IPS DF 4.7 (cell line): ENCODE data around the gene ZFYVE28.
"Not testable (repeated sequence)": the region's sequence is repeated elsewhere in the genome, so short reads cannot be mapped to it uniquely, and the experiment has no call there.

ENCODE experiments used
- DNase-seq: peaks from one replicate; pipeline ENCODE4 v3.0.0-alpha.2; 2013; ENCODE audit warnings: low spot score; ENCODE audit errors: extremely low read depth

ZFYVE28 gene

DNA sequence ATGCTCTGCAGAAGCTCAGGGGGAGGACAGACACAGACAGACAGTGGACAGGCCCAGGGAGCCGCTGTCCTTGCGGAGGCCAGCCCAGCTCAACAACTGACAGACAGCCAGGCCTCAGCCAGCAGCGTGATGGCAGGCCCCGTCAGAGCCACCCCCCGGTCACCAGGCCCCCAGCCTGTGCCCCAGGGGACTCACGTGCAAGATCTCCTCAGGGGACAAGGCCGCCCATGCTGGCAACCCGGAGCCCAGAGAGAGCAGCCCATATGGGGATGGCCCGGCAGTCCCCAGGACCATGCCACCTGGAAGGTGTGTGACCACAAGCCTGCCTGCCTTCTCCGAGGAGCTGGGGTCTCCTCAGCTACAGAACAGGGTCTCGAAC is 128.5 kb downstream of the ZFYVE28 start:
- DNase-seq, result no peak

DNA sequence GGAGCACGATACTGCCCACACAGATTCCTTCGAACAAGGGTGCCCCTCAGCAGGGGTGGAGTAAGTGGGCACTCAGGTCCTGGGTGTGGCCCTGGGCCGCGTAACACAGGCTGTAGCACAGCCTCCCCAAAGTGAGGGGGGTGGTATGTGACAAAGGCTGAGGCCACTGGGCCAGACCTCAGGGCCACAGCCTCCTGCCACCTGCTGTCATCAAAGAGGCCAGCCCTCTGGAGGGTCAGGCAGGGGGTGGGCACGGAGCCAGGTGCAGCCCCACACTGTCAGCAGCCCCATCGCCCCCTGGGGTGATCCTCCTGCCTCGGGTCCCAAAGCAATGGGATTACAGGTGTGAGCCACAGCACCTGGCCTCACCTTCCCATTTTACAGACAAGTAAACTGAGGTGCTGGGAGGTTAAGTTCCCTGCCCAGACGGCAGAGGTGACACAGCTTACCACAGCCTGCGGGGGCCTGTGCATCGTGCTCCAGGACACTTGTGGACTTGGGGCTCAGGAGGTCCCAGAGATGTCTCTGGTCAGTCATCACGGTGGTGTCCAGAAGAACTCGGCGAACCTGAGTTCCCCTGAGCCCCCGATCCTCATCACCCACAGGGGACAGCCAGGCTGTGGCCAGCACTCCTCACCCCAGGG is 129.0 kb downstream of the ZFYVE28 start:
- no peak for DNase-seq

DNA sequence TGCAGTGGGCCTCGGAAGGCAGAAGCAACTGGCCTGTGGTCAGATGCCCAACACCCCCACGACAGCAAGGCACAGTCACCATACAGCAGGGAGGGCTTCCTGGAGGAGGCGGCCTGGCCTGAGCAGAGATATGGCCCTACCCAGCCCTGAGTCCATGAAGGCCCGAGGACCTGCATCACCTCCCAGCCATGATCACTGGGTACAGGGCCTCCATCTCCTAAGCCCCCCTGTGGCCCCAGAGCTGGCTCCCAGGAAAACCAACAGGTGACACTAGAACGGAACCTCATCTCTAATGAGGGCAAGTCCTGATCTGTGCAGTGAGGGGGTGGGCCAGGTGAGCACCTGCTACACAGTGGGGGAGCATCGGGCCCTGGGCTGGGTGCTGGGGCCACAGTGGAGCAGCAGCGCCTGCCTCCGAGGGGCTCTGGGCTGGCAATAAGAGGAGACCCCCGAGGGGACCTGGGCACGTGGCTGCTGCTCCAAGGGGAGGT is 130.3 kb downstream of the ZFYVE28 start:
- DNase-seq, result no peak

DNA sequence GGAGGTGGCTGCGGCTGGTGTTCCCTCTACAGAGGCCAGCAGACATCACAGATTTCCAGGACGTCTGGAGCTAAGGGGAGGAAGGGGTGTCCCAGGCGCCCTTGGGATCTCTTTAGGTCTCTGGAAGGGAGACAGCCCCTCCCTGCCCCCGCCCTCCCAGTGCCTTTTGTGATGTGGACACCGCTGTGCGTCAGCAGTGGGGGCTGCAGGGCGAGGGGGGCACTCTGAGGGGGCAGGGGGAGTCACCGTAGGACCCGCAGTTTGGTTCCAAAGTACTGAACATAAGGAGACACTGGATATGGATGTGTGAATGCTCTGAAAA is 130.9 kb downstream of the ZFYVE28 start:
- DNase-seq, result no peak

DNA sequence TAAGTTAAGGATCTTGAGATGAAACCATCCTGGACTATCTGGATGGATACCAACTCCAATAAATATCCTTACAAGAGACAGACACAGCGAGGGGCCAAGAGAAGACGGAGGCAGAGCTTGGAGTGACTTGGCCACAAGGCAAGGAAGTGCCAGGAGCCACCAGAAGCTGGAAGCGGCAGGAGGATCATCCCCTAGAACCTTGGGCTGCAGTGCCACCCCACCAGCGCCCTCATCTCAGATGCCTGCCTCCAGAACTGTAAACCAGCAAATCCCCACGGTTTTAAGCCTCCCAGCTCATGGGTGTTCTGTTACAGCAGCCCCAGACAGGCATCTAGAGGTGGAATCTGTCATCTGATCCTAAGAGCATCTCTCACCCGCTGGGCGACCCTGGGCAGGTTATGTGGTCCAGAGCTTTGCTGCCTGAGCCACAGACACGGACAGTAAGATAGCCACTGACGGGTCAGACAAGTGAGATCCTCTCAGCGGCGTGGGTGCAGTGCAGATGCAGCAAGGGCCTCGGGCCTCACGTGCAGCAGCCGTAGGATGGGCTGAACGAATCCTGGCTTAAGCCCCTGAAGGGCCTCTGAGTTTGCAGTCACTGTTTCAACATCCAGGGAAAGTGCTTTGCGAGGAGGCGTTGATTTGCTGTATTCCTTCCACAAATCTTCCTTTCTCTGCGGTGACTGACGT is 131.4 kb downstream of the ZFYVE28 start:
- no peak for DNase-seq

- DNase-seq, result no peak
Measured at GRCh38 chr4:2285613-2286381, 132.6 kb downstream of the ZFYVE28 start.

DNA sequence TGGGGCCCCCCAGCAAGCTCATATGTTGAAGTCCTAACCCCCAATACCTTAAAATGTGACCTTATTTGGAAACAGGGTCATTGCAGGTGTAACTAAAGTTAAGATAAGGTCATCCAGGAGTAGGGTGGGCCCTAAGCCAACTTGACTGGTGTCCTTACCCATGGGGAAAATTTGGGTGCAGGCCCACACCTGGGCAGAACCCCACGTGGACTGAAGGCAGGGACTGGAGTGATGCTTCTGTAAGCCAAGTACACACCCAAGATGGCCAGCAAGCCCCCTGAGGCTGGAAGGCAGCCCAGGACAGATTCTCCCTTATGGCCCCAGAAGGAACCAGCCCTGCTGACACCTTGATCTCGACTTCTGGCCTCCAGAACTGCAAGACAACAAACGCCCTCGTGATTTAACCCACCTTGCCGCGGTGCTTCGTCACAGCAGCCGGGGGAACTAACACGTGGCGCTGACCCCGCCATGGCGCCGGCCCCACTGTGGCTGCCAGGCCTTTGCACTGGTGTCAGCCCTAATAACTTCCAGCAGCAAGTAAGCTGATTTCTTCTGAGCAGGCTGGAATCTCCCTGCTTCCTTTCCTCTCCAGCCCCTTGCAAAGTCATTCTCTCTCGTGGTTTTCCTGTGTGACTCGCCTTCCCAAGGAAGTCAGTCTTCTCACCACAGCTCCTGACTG is 133.4 kb downstream of the ZFYVE28 start:
- no peak for DNase-seq

- DNase-seq, result no peak
Measured at GRCh38 chr4:2284161-2284933, 134.1 kb downstream of the ZFYVE28 start.

DNA sequence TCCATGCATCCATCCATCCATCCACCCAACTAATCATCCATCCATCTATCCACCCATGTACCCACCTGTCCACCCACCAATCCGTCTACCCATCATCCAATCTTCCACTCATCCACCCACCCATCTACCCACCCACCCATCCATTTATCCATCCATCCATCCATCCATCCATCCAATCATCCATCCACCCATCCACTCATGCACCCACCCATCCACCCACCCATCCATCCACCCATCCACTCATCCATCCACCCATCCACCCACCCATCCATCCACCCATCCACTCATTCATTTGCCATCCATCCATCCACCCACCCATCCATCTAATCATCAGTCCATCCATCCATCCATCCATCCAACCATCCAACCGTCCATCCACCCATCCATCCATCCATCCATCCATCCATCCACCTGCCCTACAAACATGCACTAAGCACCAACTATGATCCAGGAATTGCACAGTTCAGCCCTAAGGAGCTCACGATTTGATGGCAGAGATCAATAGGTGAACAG is 135.2 kb downstream of the ZFYVE28 start:
- DNase-seq, result no peak

- no peak for DNase-seq
Measured at GRCh38 chr4:2281575-2282343, 136.7 kb downstream of the ZFYVE28 start.

DNA sequence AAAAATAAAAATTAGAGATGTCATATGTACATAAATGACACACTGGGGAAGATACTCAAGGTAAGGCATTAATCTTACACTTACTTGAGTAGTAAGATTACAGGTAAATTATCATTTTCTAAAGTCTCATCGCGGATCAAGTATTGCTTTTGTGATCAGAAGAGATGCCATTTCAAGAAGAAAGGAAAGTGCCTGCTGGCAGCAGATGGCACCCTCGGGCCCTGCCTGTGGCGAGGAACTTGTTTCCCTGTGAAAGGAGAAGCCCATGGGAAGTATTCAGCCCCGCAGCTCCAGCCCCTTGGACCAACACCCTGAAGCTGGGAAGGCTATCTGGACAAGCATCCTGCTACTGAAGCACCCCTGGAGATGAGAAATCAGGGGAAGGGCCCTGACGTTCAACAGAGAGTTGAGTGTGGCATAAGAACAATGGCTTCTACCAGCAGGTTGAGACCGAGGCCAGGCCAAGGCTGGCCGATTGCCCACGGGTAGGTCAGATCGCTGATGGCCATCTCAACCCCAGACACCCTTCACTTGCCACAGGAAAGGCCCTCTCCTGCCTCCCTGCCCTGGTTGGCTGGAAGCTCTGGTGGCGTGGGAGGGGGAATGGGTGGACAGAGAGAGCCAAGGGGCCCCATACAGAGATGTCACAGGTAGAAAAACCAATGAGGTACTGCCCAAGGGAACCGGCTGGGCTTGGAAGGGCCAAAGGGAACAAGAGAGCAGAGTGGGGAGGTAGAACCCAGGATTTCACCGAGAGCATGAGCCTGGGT is 137.7 kb downstream of the ZFYVE28 start:
- no peak for DNase-seq

DNA sequence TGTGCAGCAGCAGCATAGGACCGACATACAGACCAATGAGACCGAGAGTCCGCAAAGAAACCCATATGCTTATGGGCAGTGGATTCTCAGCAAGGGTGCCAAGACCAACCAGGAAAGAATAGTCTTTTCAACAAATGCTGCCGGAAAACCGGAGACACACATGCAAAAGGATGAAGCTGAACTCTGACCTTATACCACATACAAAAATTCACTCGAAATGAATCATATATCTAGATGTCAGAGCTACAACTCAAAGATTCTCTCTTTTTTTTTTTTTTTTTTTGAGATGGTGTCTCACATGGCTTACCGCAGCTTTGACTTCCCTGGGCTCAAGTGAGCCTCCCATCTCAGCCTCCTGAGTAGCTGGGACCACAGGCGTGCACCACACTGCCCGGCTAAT is 140.5 kb downstream of the ZFYVE28 start:
- DNase-seq, result no peak

GRCh38 chr4:2276581-2277325 is 141.7 kb downstream of the ZFYVE28 start:
- DNase-seq, result no peak

GRCh38 chr4:2275546-2276251 is 142.7 kb downstream of the ZFYVE28 start:
- no peak for DNase-seq

DNA sequence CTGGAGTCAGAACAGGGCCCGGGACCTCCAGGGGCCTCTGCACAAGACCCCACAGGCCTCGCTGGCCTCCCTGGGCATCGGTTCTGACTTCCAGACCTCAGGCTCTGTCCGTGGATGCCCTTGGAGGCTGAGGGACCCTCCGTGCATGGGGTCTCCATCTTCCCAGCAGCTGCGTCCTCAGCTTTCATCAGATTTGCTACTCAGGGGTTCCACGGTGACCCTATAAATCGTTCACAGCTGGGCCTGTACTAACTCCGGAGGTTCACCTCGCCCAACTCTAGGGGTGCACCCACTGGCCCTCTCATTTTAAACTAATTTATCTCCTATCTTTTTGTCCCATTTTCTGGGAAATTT is 143.4 kb downstream of the ZFYVE28 start:
- DNase-seq, result not testable (repeated sequence)

DNA sequence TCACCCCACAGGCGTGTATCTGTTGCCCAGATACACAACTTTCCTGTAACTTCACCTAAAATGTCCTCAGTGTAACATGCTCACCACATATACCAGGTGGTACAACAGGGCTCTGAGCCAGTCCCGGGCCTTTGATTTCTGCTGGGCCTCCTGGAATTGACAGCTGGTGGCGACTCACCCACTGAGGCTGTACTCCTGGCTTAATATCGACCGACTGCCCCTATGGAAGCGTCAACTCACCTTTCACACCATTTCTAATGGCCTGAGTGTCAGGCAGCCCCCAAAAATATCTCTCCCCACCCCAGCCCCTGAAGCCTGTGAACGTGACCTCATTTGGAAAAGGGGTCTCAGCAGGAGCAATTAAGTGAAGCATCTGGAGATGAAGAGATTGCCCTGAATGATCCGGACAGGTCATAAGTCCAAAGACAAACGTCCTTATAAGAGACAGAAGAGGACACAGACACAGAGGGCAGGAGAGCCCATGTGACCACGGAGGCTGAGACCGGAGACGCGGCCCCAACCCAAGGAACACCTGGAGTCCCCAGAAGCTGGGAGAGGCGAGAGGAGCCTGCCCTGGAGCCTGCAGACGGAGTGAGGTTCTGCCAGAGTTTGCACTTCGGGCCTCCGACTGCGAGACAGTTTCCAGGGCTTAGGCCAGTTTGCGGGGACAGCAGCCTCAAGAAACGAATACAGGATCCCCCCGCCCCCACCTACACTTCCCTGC is 144.0 kb downstream of the ZFYVE28 start:
- DNase-seq, result no peak

DNA sequence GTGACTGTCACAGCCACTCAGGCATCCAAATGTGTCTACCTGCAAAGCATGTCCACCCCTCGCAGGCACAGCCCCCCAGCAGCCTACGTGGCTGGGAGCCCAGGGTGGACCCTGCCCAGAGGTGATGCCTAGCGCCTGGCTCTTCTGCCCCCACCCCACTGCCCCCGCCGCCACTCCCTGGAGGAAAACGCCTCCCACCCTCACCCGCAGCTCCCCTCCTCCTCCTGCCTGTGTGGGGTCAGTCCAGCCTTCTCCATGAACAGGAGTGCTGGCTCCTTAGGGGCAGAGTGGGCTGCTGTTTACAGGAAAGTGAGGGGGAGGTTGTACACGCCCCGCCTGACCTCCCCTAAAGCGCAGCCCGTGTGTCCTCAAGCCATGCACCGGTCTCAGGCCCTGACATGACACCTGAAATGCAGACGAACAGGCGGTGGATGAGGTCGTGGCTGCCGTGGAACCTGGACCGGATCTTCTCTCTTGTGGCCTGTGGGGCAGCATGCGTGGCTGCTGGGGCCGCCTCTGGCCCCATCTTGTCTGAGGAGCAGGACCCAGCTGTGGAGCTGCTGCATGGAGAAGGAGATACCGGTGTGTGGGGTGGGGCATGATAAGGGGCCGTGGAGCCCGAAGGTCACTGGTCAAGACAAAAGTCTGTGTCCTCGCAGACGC is 144.7 kb downstream of the ZFYVE28 start:
- DNase-seq, result no peak
